HepG2 (cell line): ENCODE results near the gene CALCB. TPM values are rescaled to one million over a fixed set of nuclear protein-coding genes. Genes with fewer than 3 reads are reported as not detected.

Source experiments
- ATAC-seq: fragments of 200-7000 bp; cut with Tn5 transposase; 3 replicates; pipeline ENCODE4 v1.9.1; 2020; ENCODE audit warnings: mild to moderate bottlenecking, moderate library complexity
- BruUV-seq: library from RNA; stranded (reverse); fragments of 400-500 nt; replicated peaks from 2 replicates; lab custom pipeline; 2021; lab: Mats Ljungman, UMichigan
- CTCF ChIA-PET: fragments of 300-600 bp; formaldehyde crosslinking; extraction: SDS; loops from one replicate; lab custom pipeline; 2021; ENCODE audit warnings: low total read pairs, inconsistent platforms, low intra/inter-chr PET ratio; lab: Yijun Ruan, JAX
- POLR2A ChIA-PET: fragments of 350-600 bp; sonication (Branson Sonifier 250); formaldehyde crosslinking; loops from one replicate; lab custom pipeline; 2020; ENCODE audit warnings: antibody characterized with exemption, inconsistent platforms; lab: Yijun Ruan, JAX
- DNase-seq: peaks from one replicate; pipeline ENCODE4 v3.0.0-alpha.2; 2015; ENCODE audit warnings: low spot score
- FAIRE-seq: peaks from 3 replicates; lab custom pipeline; 2011; peaks lifted over from hg19 to GRCh38; lab: Jason Lieb, UNC
- H2AFZ ChIP-seq: one replicate; pipeline ENCODE4 v1.6.1; 2011; ENCODE audit warnings: low read length, inconsistent platforms
- H3K27ac ChIP-seq: fragments of 300-600 bp; 3 replicates; pipeline ENCODE4 v1.8.0; 2011; ENCODE audit warnings: mixed run types, mild to moderate bottlenecking, mixed read lengths, low read length, inconsistent platforms; ENCODE audit not compliant: insufficient read depth; ENCODE audit errors: extremely low read length
- H3K27me3 ChIP-seq, 2 experiments: fragments of 200-600 bp in 1 of 2; 2 replicates in 1 of 2; 3 replicates in 1 of 2; pipeline versions ENCODE4 v1.6.0 to v1.8.0; 2011; ENCODE audit warnings: low read length in 2 of 2, mild to moderate bottlenecking in 2 of 2, moderate library complexity in 2 of 2, inconsistent platforms in 1 of 2; ENCODE audit not compliant: insufficient read depth in 2 of 2, control insufficient read depth in 1 of 2
- H3K36me3 ChIP-seq, 2 experiments: fragments of 200-600 bp in 1 of 2; replicated peaks in 1 of 2; 2 replicates in 1 of 2; 3 replicates in 1 of 2; pipeline versions ENCODE4 v1.5.1 to v1.8.0; 2011; ENCODE audit warnings: low read length in 2 of 2, inconsistent platforms in 1 of 2; ENCODE audit not compliant: insufficient read depth in 2 of 2, control insufficient read depth in 1 of 2
- H3K4me1 ChIP-seq: 2 replicates; pipeline ENCODE4 v1.5.1; 2012; ENCODE audit warnings: low read length, inconsistent platforms; ENCODE audit not compliant: insufficient read depth
- H3K4me2 ChIP-seq: 2 replicates; pipeline ENCODE4 v1.6.0; 2011; ENCODE audit warnings: low read depth, low read length, inconsistent platforms
- H3K4me3 ChIP-seq, 3 experiments: fragments of 200-600 bp in 1 of 3; sonication (generic), shearing (Covaris generic) in 1 of 3; replicated peaks in 1 of 3; 2 replicates each; pipeline ENCODE4 v1.5.1; 2011 to 2016; ENCODE audit warnings: low read length in 3 of 3, inconsistent platforms in 2 of 3, low read depth in 2 of 3, mild to moderate bottlenecking in 2 of 3, control low read depth in 1 of 3, mixed read lengths in 1 of 3; ENCODE audit not compliant: insufficient read depth in 1 of 3
- H3K79me2 ChIP-seq: one replicate; pipeline ENCODE4 v1.6.1; 2011; ENCODE audit warnings: low read length, inconsistent platforms; ENCODE audit not compliant: insufficient read depth
- H3K9ac ChIP-seq: 2 replicates; pipeline ENCODE4 v1.6.0; 2011; ENCODE audit warnings: mild to moderate bottlenecking, low read depth, low read length, inconsistent platforms; ENCODE audit not compliant: insufficient read depth
- H3K9me3 ChIP-seq: 2 replicates; pipeline ENCODE4 v1.5.1; 2012; ENCODE audit warnings: mild to moderate bottlenecking, low read length
- H4K20me1 ChIP-seq: 2 replicates; pipeline ENCODE4 v1.6.0; 2011; ENCODE audit warnings: inconsistent platforms, mild to moderate bottlenecking, low read length, moderate library complexity; ENCODE audit not compliant: insufficient read depth
- AGO1 ChIP-seq: fragments of 200-400 bp; formaldehyde crosslinking; IDR thresholded peaks from 2 replicates; pipeline ENCODE4 v1.6.1; 2017; ENCODE audit warnings: mild to moderate bottlenecking, low read depth, low read length, moderate library complexity; ENCODE audit not compliant: poor library complexity, severe bottlenecking
- EP300 ChIP-seq, 3 experiments: sonication (generic) in 1 of 3; formaldehyde crosslinking in 1 of 3; IDR thresholded peaks; 2 replicates each; pipeline versions ENCODE4 v1.5.1 to v1.6.1; 2011 to 2020; ENCODE audit warnings: low read depth in 2 of 3, low read length in 2 of 3, borderline replicate concordance in 1 of 3, improper control_type of control experiment in 1 of 3, mild to moderate bottlenecking in 1 of 3, missing genetic modification reagents in 1 of 3, moderate library complexity in 1 of 3
- GZF1 ChIP-seq: sonication (generic); formaldehyde crosslinking; IDR thresholded peaks from 2 replicates; pipeline ENCODE4 v1.5.1; 2020; ENCODE audit warnings: mild to moderate bottlenecking, missing genetic modification reagents
- NFYC ChIP-seq: IDR thresholded peaks from 2 replicates; pipeline ENCODE4 v1.6.1; 2016; ENCODE audit warnings: missing genetic modification reagents, missing compliant biosample characterization
- NR1H2 ChIP-seq: sonication (generic); formaldehyde crosslinking; IDR thresholded peaks from 2 replicates; pipeline ENCODE4 v1.8.1; 2022; ENCODE audit warnings: low read depth, missing genetic modification reagents, borderline replicate concordance
- SIX1 ChIP-seq: sonication (generic); formaldehyde crosslinking; IDR thresholded peaks from 2 replicates; pipeline ENCODE4 v1.4.0; 2020; ENCODE audit warnings: missing genetic modification reagents, borderline replicate concordance
- ZNF160 ChIP-seq: sonication (generic); formaldehyde crosslinking; IDR thresholded peaks from 2 replicates; pipeline ENCODE4 v1.8.0; 2022; ENCODE audit warnings: mild to moderate bottlenecking, inconsistent platforms, missing genetic modification reagents
- ZNF678 ChIP-seq: sonication (generic); formaldehyde crosslinking; IDR thresholded peaks from 2 replicates; pipeline ENCODE4 v1.4.0; 2020; ENCODE audit warnings: mild to moderate bottlenecking, missing genetic modification reagents
- WGBS: methylation state at CpG from one replicate; pipeline ENCODE4 v1.1.6; 2017; ENCODE audit warnings: low lambda C conversion rate; 5-methylcytosine and 5-hydroxymethylcytosine counted together
- in situ Hi-C: cut with HindIII; loops from 2 replicates; pipeline ENCODE4 v1.10.0; 2017; ENCODE audit warnings: low pct_unique_long_range_greater_than_20kb; ENCODE audit not compliant: extremely low pct_ligation_motif_present
- intact Hi-C: fragments of 100-400 bp; cut with micrococcal nuclease; formaldehyde crosslinking; loops from one replicate; pipeline ENCODE4 v1.10.0; 2022; ENCODE audit not compliant: unreplicated experiment
- polyA plus RNA-seq, 8 experiments: library from polyadenylated mRNA; depleted of rRNA in 3 of 8; stranded (reverse) in 7 of 8; unstranded in 1 of 8; fragments of >200 nt; fragmentation: Illumina TruSeq in 4 of 8; extraction: Trizol in 4 of 8; gene quantifications; 2 replicates each; pipeline versions ENCODE4 v1.2.1 to v1.2.3, GENCODE V29; 2011 to 2016; ENCODE audit warnings: low read depth in 4 of 8, missing spikeins in 1 of 8, mixed read lengths in 1 of 8; ENCODE audit not compliant: insufficient read depth in 1 of 8
- total RNA-seq, 5 experiments: library from RNA; depleted of rRNA; stranded (reverse); fragments of >200 nt; fragmentation: Illumina TruSeq; extraction: Trizol; gene quantifications; 2 replicates each; pipeline ENCODE4 v1.2.3, GENCODE V29; 2016; ENCODE audit warnings: low read depth in 1 of 5
- TF ChIP-seq, protein P1 (sequence below): sonication (generic); formaldehyde crosslinking; IDR thresholded peaks from one replicate; pipeline ENCODE4 v1.5.1; 2020; ENCODE audit warnings: mild to moderate bottlenecking, missing genetic modification reagents; ENCODE audit errors: not compliant biosample characterization
- TF ChIP-seq, protein P2 (sequence below): sonication (generic); formaldehyde crosslinking; IDR thresholded peaks from 2 replicates; pipeline ENCODE4 v1.5.0; 2020; ENCODE audit warnings: missing genetic modification reagents, mild to moderate bottlenecking, borderline replicate concordance
- TF ChIP-seq, protein P3 (sequence below): sonication (generic); formaldehyde crosslinking; IDR thresholded peaks from 2 replicates; pipeline ENCODE4 v1.4.0; 2020; ENCODE audit warnings: mild to moderate bottlenecking, low read depth, missing genetic modification reagents
- TF ChIP-seq, protein P4 (sequence below): sonication (generic); formaldehyde crosslinking; IDR thresholded peaks from 2 replicates; pipeline ENCODE4 v1.4.0; 2020; ENCODE audit warnings: missing genetic modification reagents

Gene CALCB
- total and polyA plus RNA-seq, 2 of the 13 experiments (the other 11 are each of a cell fraction or from before 2014, with no cell fraction given) = not detected

DNA sequence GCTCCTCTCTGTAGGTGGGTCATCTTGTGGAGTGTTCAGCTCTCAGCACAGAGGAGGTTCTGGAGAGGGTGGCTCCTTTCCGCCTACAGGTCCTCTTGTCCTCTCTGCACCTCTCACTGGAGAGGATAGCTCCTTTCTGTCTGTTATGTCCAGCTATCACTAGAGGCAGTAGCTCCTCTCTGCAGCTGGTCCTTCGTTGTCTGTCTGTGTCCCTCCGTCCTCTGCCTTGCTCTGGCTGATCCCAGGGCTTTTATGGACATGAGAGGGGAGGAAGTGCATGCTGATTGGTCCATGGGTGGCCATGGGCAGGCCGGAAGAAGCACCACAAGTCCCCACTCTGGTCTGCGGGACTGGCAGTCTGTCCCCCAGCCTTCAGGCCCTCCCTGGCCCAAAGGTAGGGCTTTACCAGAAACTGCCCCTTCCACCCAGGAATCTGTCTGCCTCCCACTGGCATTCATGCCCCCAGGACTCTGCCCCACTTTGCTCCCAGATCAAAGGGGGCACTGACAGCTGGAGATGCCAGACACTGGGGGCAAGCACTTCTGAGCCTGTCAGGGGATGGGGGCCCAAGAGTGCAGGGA, 38.6 kb upstream of the CALCB start:
- Histone ChIP-seq H3K4me1 (no peaks in the 10 kb centered on the region), H3K36me3 (no peaks in the 10 kb centered on the region), H3K27ac (no peak overlapping the region), H3K79me2 (no peaks in the 10 kb centered on the region), H3K27me3 (no peaks in the 10 kb centered on the region; a peak in 1 of 5 replicates), H4K20me1 (no peaks in the 10 kb centered on the region), H3K9me3 (no peaks in the 10 kb centered on the region), H3K4me3 (no peak overlapping the region), H3K9ac (no peak overlapping the region), H2AFZ (no peak overlapping the region), H3K4me2 (no peak overlapping the region)
- ChIA-PET CTCF (no interaction called here), POLR2A (no interaction called here)
- ATAC-seq (peak; percentile 71), DNase-seq (no peak), FAIRE-seq (no peak)
- no TSS peak for BruUV-seq
- intact Hi-C loops = no loop called here
- in situ Hi-C loops = no loop called here
- 0% methylated on average over 4 of the region's 5 CpGs for WGBS
- no peak for TF ChIP-seq ZNF678
- no peak for TF ChIP-seq SIX1
- TF ChIP-seq, protein P1, sequence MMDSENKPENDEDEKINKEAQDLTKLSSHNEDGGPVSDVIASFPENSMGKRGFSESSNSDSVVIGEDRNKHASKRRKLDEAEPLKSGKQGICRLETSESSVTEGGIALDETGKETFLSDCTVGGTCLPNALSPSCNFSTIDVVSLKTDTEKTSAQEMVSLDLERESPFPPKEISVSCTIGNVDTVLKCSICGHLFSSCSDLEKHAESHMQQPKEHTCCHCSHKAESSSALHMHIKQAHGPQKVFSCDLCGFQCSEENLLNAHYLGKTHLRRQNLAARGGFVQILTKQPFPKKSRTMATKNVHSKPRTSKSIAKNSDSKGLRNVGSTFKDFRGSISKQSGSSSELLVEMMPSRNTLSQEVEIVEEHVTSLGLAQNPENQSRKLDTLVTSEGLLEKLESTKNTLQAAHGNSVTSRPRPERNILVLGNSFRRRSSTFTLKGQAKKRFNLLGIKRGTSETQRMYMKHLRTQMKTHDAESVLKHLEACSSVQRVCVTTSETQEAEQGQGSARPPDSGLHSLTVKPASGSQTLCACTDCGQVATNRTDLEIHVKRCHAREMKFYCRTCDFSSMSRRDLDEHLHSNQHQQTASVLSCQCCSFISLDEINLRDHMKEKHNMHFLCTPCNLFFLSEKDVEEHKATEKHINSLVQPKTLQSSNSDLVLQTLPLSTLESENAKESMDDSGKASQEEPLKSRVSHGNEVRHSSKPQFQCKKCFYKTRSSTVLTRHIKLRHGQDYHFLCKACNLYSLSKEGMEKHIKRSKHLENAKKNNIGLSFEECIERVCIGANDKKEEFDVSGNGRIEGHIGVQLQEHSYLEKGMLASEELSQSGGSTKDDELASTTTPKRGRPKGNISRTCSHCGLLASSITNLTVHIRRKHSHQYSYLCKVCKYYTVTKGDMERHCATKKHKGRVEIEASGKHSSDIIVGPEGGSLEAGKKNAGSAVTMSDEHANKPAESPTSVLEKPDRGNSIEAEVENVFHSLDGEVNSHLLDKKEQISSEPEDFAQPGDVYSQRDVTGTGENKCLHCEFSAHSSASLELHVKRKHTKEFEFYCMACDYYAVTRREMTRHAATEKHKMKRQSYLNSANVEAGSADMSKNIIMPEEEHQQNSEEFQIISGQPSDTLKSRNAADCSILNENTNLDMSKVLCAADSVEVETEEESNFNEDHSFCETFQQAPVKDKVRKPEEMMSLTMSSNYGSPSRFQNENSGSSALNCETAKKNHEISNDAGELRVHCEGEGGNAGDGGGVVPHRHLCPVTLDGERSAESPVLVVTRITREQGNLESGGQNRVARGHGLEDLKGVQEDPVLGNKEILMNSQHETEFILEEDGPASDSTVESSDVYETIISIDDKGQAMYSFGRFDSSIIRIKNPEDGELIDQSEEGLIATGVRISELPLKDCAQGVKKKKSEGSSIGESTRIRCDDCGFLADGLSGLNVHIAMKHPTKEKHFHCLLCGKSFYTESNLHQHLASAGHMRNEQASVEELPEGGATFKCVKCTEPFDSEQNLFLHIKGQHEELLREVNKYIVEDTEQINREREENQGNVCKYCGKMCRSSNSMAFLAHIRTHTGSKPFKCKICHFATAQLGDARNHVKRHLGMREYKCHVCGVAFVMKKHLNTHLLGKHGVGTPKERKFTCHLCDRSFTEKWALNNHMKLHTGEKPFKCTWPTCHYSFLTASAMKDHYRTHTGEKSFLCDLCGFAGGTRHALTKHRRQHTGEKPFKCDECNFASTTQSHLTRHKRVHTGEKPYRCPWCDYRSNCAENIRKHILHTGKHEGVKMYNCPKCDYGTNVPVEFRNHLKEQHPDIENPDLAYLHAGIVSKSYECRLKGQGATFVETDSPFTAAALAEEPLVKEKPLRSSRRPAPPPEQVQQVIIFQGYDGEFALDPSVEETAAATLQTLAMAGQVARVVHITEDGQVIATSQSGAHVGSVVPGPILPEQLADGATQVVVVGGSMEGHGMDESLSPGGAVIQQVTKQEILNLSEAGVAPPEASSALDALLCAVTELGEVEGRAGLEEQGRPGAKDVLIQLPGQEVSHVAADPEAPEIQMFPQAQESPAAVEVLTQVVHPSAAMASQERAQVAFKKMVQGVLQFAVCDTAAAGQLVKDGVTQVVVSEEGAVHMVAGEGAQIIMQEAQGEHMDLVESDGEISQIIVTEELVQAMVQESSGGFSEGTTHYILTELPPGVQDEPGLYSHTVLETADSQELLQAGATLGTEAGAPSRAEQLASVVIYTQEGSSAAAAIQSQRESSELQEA (CRISPR knock-in tag) = no peak
- TF ChIP-seq AGO1 = no peak
- TF ChIP-seq, protein P2, sequence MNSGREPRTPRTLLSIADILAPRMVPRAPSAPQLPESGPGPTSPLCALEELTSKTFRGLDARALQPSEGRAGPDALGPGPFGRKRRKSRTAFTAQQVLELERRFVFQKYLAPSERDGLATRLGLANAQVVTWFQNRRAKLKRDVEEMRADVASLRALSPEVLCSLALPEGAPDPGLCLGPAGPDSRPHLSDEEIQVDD (CRISPR knock-in tag) = no peak
- TF ChIP-seq GZF1 (CRISPR knock-in tag) = no peak
- no peak for TF ChIP-seq NFYC (CRISPR knock-in tag)
- TF ChIP-seq, protein P3, sequence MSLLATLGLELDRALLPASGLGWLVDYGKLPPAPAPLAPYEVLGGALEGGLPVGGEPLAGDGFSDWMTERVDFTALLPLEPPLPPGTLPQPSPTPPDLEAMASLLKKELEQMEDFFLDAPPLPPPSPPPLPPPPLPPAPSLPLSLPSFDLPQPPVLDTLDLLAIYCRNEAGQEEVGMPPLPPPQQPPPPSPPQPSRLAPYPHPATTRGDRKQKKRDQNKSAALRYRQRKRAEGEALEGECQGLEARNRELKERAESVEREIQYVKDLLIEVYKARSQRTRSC (CRISPR knock-in tag) = no peak
- TF ChIP-seq, protein P4, sequence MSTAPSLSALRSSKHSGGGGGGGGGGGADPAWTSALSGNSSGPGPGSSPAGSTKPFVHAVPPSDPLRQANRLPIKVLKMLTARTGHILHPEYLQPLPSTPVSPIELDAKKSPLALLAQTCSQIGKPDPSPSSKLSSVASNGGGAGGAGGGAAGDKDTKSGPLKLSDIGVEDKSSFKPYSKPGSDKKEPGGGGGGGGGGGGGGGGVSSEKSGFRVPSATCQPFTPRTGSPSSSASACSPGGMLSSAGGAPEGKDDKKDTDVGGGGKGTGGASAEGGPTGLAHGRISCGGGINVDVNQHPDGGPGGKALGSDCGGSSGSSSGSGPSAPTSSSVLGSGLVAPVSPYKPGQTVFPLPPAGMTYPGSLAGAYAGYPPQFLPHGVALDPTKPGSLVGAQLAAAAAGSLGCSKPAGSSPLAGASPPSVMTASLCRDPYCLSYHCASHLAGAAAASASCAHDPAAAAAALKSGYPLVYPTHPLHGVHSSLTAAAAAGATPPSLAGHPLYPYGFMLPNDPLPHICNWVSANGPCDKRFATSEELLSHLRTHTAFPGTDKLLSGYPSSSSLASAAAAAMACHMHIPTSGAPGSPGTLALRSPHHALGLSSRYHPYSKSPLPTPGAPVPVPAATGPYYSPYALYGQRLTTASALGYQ (CRISPR knock-in tag) = no peak
- no peak for TF ChIP-seq EP300 (IDR thresholded peaks at IDR 0.05; ENCODE audit: low read depth in 2 of 2, low read length in 2 of 2)
- TF ChIP-seq EP300 (CRISPR knock-in tag; IDR thresholded peaks at IDR 0.05; ENCODE audit: borderline replicate concordance) = no peak
- no peak for TF ChIP-seq ZNF160 (CRISPR knock-in tag)
- TF ChIP-seq NR1H2 = no peak
